Measurements from ENCODE around the gene IDH3A. TPM values are rescaled to one million over a fixed set of nuclear protein-coding genes. Genes with fewer than 3 reads are reported as not detected.

IDH3A gene
- 10 to 100 TPM; 43.5 to 55.1 (median 53.3) TPM for total RNA-seq
- total RNA-seq (2013): 47.0 TPM

- no peaks in the 10 kb centered on the region for H3K9me3 Mint-ChIP-seq
- ATAC-seq (peak; percentile 98 to 100 (median 98)), DNase-seq (peak; percentile 99)
- Histone ChIP-seq H3K4me1 (ENCODE audit: control insufficient read depth, insufficient read depth, low read length) (peaks cover 17% of the 10 kb centered on the region), H3K27ac (ENCODE audit: low read length) (peak within 1 kb of the TSS; percentile 49), H3K4me3 (ENCODE audit: low read length) (peak within 1 kb of the TSS; percentile 66), H3K9me3 (ENCODE audit: control insufficient read depth, insufficient read depth, low read length) (no peaks in the 10 kb centered on the region), H3K36me3 (ENCODE audit: control insufficient read depth, insufficient read depth, low read length) (no peaks in the 10 kb centered on the region), H3K27me3 (ENCODE audit: control insufficient read depth, insufficient read depth, low read length) (no peaks in the 10 kb centered on the region)
- intact Hi-C loops (cut with micrococcal nuclease): loop anchor here (5.0 kb wide), 1 partner anchor 148 kb away; the partner anchor contains the start of gene SKIC8
- H3K27ac Mint-ChIP-seq: peak within 1 kb of the TSS; percentile 91
- TF ChIP-seq CTCF (IDR thresholded peaks at IDR 0.05): no peak
- H3K36me3 Mint-ChIP-seq: no peaks in the 10 kb centered on the region
- H3K4me3 Mint-ChIP-seq: peak within 1 kb of the TSS; percentile 94
- H3K27me3 Mint-ChIP-seq (ENCODE audit: low read depth in 2 of 2): no peaks in the 10 kb centered on the region
- WGBS (ENCODE audit: insufficient coverage): under 1% methylated on average over 79 of the region's 79 CpGs
- peaks cover 22 to 33% of the 10 kb centered on the region in 2 donors for H3K4me1 Mint-ChIP-seq
These were observed at the start of gene IDH3A for GRCh38 chr15:78149068-78149804. Gene IDH3A (plus strand): TSS chr15:78149362. CDS start chr15:78149404, 42 bp downstream.

GRCh38 chr15:78100886-78101285 lies 48.3 kb upstream of the IDH3A start:
- peaks cover 42% of the 10 kb centered on the region for H3K4me1 ChIP-seq (ENCODE audit: control insufficient read depth, insufficient read depth, low read length)
- no peaks in the 10 kb centered on the region for H3K36me3 ChIP-seq (ENCODE audit: control insufficient read depth, insufficient read depth, low read length)
- H3K36me3 Mint-ChIP-seq: no peaks in the 10 kb centered on the region
- 91% methylated on average over 2 of the region's 2 CpGs for WGBS (ENCODE audit: insufficient coverage)
- no peak for TF ChIP-seq CTCF (IDR thresholded peaks at IDR 0.05)
- no peak overlapping the region for H3K27ac ChIP-seq (ENCODE audit: low read length)
- no peak for DNase-seq
- intact Hi-C loops (cut with micrococcal nuclease): loop anchor here (5.0 kb wide), 1 partner anchor 34 kb away; no protein-coding TSS in a partner anchor
- no peak overlapping the region for H3K4me3 ChIP-seq (ENCODE audit: low read length)
- no peaks in the 10 kb centered on the region for H3K27me3 ChIP-seq (ENCODE audit: control insufficient read depth, insufficient read depth, low read length)
- H3K4me1 Mint-ChIP-seq: peaks cover 28 to 37% of the 10 kb centered on the region in 2 donors
- H3K27me3 Mint-ChIP-seq (ENCODE audit: low read depth in 2 of 2): no peaks in the 10 kb centered on the region
- H3K27ac Mint-ChIP-seq: no peak overlapping the region
- no peak overlapping the region for H3K4me3 Mint-ChIP-seq
- H3K9me3 ChIP-seq (ENCODE audit: control insufficient read depth, insufficient read depth, low read length): no peaks in the 10 kb centered on the region
- no peaks in the 10 kb centered on the region for H3K9me3 Mint-ChIP-seq
- ATAC-seq: no peak

GRCh38 chr15:78101423-78102105 lies 47.6 kb upstream of the IDH3A start:
- peaks cover 49% of the 10 kb centered on the region for H3K4me1 ChIP-seq (ENCODE audit: control insufficient read depth, insufficient read depth, low read length)
- DNase-seq (no peak), ATAC-seq (no peak)
- no peaks in the 10 kb centered on the region for H3K27me3 Mint-ChIP-seq (ENCODE audit: low read depth in 2 of 2)
- intact Hi-C loops (cut with micrococcal nuclease): loop anchor here (5.0 kb wide), 1 partner anchor 34 kb away; no protein-coding TSS in a partner anchor
- H3K4me3 ChIP-seq (ENCODE audit: low read length): no peak overlapping the region
- no peaks in the 10 kb centered on the region for H3K9me3 Mint-ChIP-seq
- H3K4me1 Mint-ChIP-seq: peaks cover 35 to 44% of the 10 kb centered on the region in 2 donors
- no peak overlapping the region for H3K4me3 Mint-ChIP-seq
- no peaks in the 10 kb centered on the region for H3K36me3 ChIP-seq (ENCODE audit: control insufficient read depth, insufficient read depth, low read length)
- no peak for TF ChIP-seq CTCF (IDR thresholded peaks at IDR 0.05)
- no peak overlapping the region for H3K27ac ChIP-seq (ENCODE audit: low read length)
- H3K27ac Mint-ChIP-seq: no peak overlapping the region
- WGBS (ENCODE audit: insufficient coverage): 98% methylated on average over 4 of the region's 5 CpGs
- no peaks in the 10 kb centered on the region for H3K36me3 Mint-ChIP-seq
- no peaks in the 10 kb centered on the region for H3K27me3 ChIP-seq (ENCODE audit: control insufficient read depth, insufficient read depth, low read length)
- H3K9me3 ChIP-seq (ENCODE audit: control insufficient read depth, insufficient read depth, low read length): no peaks in the 10 kb centered on the region

Data from natural killer cell (primary cell).